SK-N-SH (cell line): ENCODE data around the gene TRPC5OS. TPM values are rescaled to one million over a fixed set of nuclear protein-coding genes. Genes with fewer than 3 reads are reported as not detected.

Experiments used
- CTCF ChIA-PET: fragments of 300-600, 350-600 bp; formaldehyde crosslinking; extraction: SDS; loops from one replicate; lab custom pipeline; 2021; lab: Yijun Ruan, JAX
- POLR2A ChIA-PET: fragments of 350-600 bp; sonication (Branson Sonifier 250); formaldehyde crosslinking; extraction: SDS; loops from one replicate; lab custom pipeline; 2020; ENCODE audit warnings: antibody characterized with exemption, inconsistent platforms; lab: Yijun Ruan, JAX
- DNase-seq: peaks from one replicate; pipeline ENCODE4 v3.0.0; 2012
- H2AFZ ChIP-seq: fragments of 200-600 bp; sonication (generic); 2 replicates; pipeline ENCODE4 v1.8.1; 2016; ENCODE audit warnings: antibody characterized with exemption, mild to moderate bottlenecking, low read depth
- H3F3A ChIP-seq: fragments of 200-600 bp; sonication (generic); replicated peaks from 2 replicates; pipeline ENCODE3; 2016; ENCODE audit warnings: antibody characterized with exemption, mild to moderate bottlenecking; ENCODE audit not compliant: insufficient read depth
- H3K27ac ChIP-seq, 2 experiments: fragments of 200-500 bp in 1 of 2; fragments of 200-600 bp in 1 of 2; sonication (Bioruptor generic) in 1 of 2; sonication (generic), shearing (Covaris generic) in 1 of 2; 2 replicates each; pipeline versions ENCODE4 v1.5.1 to v1.6.1; 2014 to 2016; ENCODE audit warnings: low read depth in 2 of 2, inconsistent platforms in 1 of 2, low read length in 1 of 2, mild to moderate bottlenecking in 1 of 2, mixed read lengths in 1 of 2
- H3K27me3 ChIP-seq: fragments of 200-600 bp; sonication (generic), shearing (Covaris generic); 2 replicates; pipeline ENCODE4 v1.6.1; 2016; ENCODE audit warnings: mixed run types; ENCODE audit not compliant: insufficient read depth
- H3K36me3 ChIP-seq, 2 experiments: fragments of 200-500 bp in 1 of 2; fragments of 200-600 bp in 1 of 2; sonication (Bioruptor generic) in 1 of 2; sonication (generic) in 1 of 2; replicated peaks in 1 of 2; 2 replicates each; pipeline versions ENCODE3 to v1.5.1; 2014 to 2016; ENCODE audit warnings: low read length in 1 of 2, mild to moderate bottlenecking in 1 of 2; ENCODE audit not compliant: insufficient read depth in 2 of 2, control insufficient read depth in 1 of 2
- H3K4me1 ChIP-seq, 2 experiments: fragments of 200-500 bp in 1 of 2; fragments of 200-600 bp in 1 of 2; sonication (Bioruptor generic) in 1 of 2; sonication (generic), shearing (Covaris generic) in 1 of 2; 2 replicates each; pipeline versions ENCODE4 v1.5.1 to v1.6.1; 2014 to 2016; ENCODE audit warnings: low read depth in 1 of 2, low read length in 1 of 2, mixed run types in 1 of 2; ENCODE audit not compliant: insufficient read depth in 2 of 2, control insufficient read depth in 1 of 2
- H3K4me2 ChIP-seq: fragments of 200-600 bp; sonication (generic), shearing (Covaris generic); 2 replicates; pipeline ENCODE4 v1.6.1; 2017; ENCODE audit warnings: mixed run types
- H3K4me3 ChIP-seq, 2 experiments: fragments of 200-500 bp in 1 of 2; fragments of 200-600 bp in 1 of 2; sonication (Bioruptor generic) in 1 of 2; sonication (generic), shearing (Covaris generic) in 1 of 2; 2 replicates each; pipeline versions ENCODE4 v1.5.1 to v1.8.1; 2014 to 2016; ENCODE audit warnings: low read depth in 2 of 2, inconsistent platforms in 1 of 2, low read length in 1 of 2, mild to moderate bottlenecking in 1 of 2, mixed read lengths in 1 of 2, moderate library complexity in 1 of 2
- H3K79me2 ChIP-seq: fragments of 200-600 bp; sonication (generic); 2 replicates; pipeline ENCODE4 v1.8.1; 2017; ENCODE audit warnings: mild to moderate bottlenecking; ENCODE audit not compliant: insufficient read depth
- H3K9ac ChIP-seq: fragments of 200-600 bp; sonication (generic); 2 replicates; pipeline ENCODE4 v1.6.1; 2017; ENCODE audit warnings: mixed run types
- H3K9me2 ChIP-seq: fragments of 200-600 bp; sonication (generic); 2 replicates; pipeline ENCODE4 v1.6.1; 2017; ENCODE audit warnings: mixed run types
- H3K9me3 ChIP-seq: fragments of 200-600 bp; sonication (generic); 2 replicates; pipeline ENCODE4 v1.6.1; 2017; ENCODE audit warnings: mixed run types, mild to moderate bottlenecking, moderate library complexity
- H4K20me1 ChIP-seq: fragments of 200-600 bp; sonication (generic); 2 replicates; pipeline ENCODE4 v1.6.1; 2017; ENCODE audit warnings: mild to moderate bottlenecking, mixed run types; ENCODE audit not compliant: insufficient read depth
- ELF1 ChIP-seq: IDR thresholded peaks from 2 replicates; pipeline ENCODE4 v1.4.0; 2012
- EZH2phosphoT487 ChIP-seq: fragments of 200-600 bp; sonication (generic); IDR thresholded peaks from 2 replicates; pipeline ENCODE4 v1.6.1; 2017; ENCODE audit warnings: low read depth, mixed run types, mild to moderate bottlenecking, antibody characterized with exemption, moderate library complexity, borderline replicate concordance
- FOXJ3 ChIP-seq: sonication (generic); formaldehyde crosslinking; IDR thresholded peaks from 2 replicates; pipeline ENCODE4 v1.5.1; 2020; ENCODE audit warnings: mild to moderate bottlenecking, missing genetic modification reagents
- GATA2 ChIP-seq: sonication (generic); formaldehyde crosslinking; IDR thresholded peaks from 2 replicates; pipeline ENCODE4 v1.5.0; 2020; ENCODE audit warnings: mild to moderate bottlenecking, missing genetic modification reagents
- IRF3 ChIP-seq: fragments of 150-350 bp; IDR thresholded peaks from 2 replicates; pipeline ENCODE4 v1.6.1; 2016; ENCODE audit warnings: mild to moderate bottlenecking, low read depth, low read length
- JUND ChIP-seq: IDR thresholded peaks from 2 replicates; pipeline ENCODE4 v1.4.0; 2012
- MEF2A ChIP-seq: IDR thresholded peaks from 2 replicates; pipeline ENCODE4 v1.4.0; 2012; ENCODE audit warnings: low read depth, borderline replicate concordance
- PBX3 ChIP-seq: IDR thresholded peaks from 2 replicates; pipeline ENCODE4; 2012
- RCOR1 ChIP-seq: fragments of 150-350 bp; IDR thresholded peaks from 2 replicates; pipeline ENCODE4 v1.6.1; 2017; ENCODE audit warnings: antibody characterized with exemption, low read length
- SIN3A ChIP-seq: IDR thresholded peaks from 2 replicates; pipeline ENCODE4 v1.6.1; 2012; ENCODE audit warnings: low read depth, mild to moderate bottlenecking, low read length, moderate library complexity, borderline replicate concordance
- SMC3 ChIP-seq: IDR thresholded peaks from 2 replicates; pipeline ENCODE4 v1.6.1; 2012; ENCODE audit warnings: low read depth, low read length, improper control_type of control experiment
- TAF1 ChIP-seq: IDR thresholded peaks from 2 replicates; pipeline ENCODE4 v1.6.1; 2012; ENCODE audit warnings: low read depth, mild to moderate bottlenecking, low read length, moderate library complexity, borderline replicate concordance
- TCF12 ChIP-seq: IDR thresholded peaks from 2 replicates; pipeline ENCODE4 v1.4.0; 2012
- USF1 ChIP-seq: IDR thresholded peaks from 2 replicates; pipeline ENCODE4 v1.4.0; 2012; ENCODE audit warnings: low read depth, borderline replicate concordance
- YY1 ChIP-seq: IDR thresholded peaks from 2 replicates; pipeline ENCODE4 v1.4.0; 2012; ENCODE audit warnings: low read depth, mild to moderate bottlenecking
- WGBS: methylation state at CpG from one replicate; pipeline ENCODE4 v1.1.6; 2017; ENCODE audit warnings: low lambda C conversion rate; 5-methylcytosine and 5-hydroxymethylcytosine counted together
- polyA plus RNA-seq, 3 experiments: library from polyadenylated mRNA; depleted of rRNA; stranded (reverse); fragments of >200 nt; gene quantifications; 2 replicates each; pipeline ENCODE4 v1.2.3, GENCODE V29; 2012

TRPC5OS gene
- polyA plus RNA-seq, 1 of the 3 experiments (the other 2 are of a cell fraction): not detected

GRCh38 chrX:111896148-111896547 is 20.2 kb downstream of the TRPC5OS start:
- ChIA-PET CTCF (interaction anchor here (0.5 to 0.7 kb wide), 2 partner anchors 9 to 106 kb away, joined by 4 read pairs; no protein-coding TSS in a partner anchor), POLR2A (no interaction called here)
- H3K9me2 ChIP-seq: no peaks in the 10 kb centered on the region
- peaks cover 5% of the 10 kb centered on the region; the same call in 1 of the 2 replicates for H3K27me3 ChIP-seq
- H3K9me3 ChIP-seq: no peaks in the 10 kb centered on the region
- no peak overlapping the region for H2AFZ ChIP-seq
- no peaks in the 10 kb centered on the region for H3K4me1 ChIP-seq
- no peaks in the 10 kb centered on the region for H4K20me1 ChIP-seq
- no peak overlapping the region for H3K9ac ChIP-seq
- no peaks in the 10 kb centered on the region for H3F3A ChIP-seq
- TF ChIP-seq JUND: no peak
- TF ChIP-seq TCF12: no peak
- no peak for TF ChIP-seq TAF1
- TF ChIP-seq SIN3A: no peak
- TF ChIP-seq IRF3: no peak
- TF ChIP-seq EZH2phosphoT487: no peak
- no peak for TF ChIP-seq SMC3
- TF ChIP-seq GATA2 (CRISPR knock-in tag): no peak
- TF ChIP-seq YY1: no peak
- TF ChIP-seq FOXJ3 (CRISPR knock-in tag): no peak
- no peak for TF ChIP-seq ELF1
- no peak for DNase-seq
- no peaks in the 10 kb centered on the region for H3K79me2 ChIP-seq
- H3K36me3 ChIP-seq: no peaks in the 10 kb centered on the region
- WGBS: 29% methylated on average over 7 of the region's 7 CpGs
- H3K27ac ChIP-seq: no peak overlapping the region
- no peak overlapping the region for H3K4me2 ChIP-seq
- no peak overlapping the region for H3K4me3 ChIP-seq

GRCh38 chrX:111914398-111915090 is 38.6 kb downstream of the TRPC5OS start:
- 31% methylated on average over 7 of the region's 7 CpGs for WGBS
- POLR2A ChIA-PET: no interaction called here
- Histone ChIP-seq H3K79me2 (no peaks in the 10 kb centered on the region), H3K9ac (no peak overlapping the region), H3K27ac (no peak overlapping the region), H4K20me1 (no peaks in the 10 kb centered on the region), H3F3A (no peaks in the 10 kb centered on the region), H3K36me3 (no peaks in the 10 kb centered on the region), H3K9me2 (no peaks in the 10 kb centered on the region), H2AFZ (no peak overlapping the region), H3K27me3 (peaks cover 5% of the 10 kb centered on the region; the same call in 1 of the 2 replicates), H3K4me3 (no peak overlapping the region), H3K9me3 (no peaks in the 10 kb centered on the region), H3K4me1 (no peaks in the 10 kb centered on the region), H3K4me2 (no peak overlapping the region)
- DNase-seq: no peak
- CTCF ChIA-PET: no interaction called here
- TF ChIP-seq USF1 (no peak), RCOR1 (no peak), MEF2A (no peak), PBX3 (no peak), YY1 (no peak)
- TF ChIP-seq, all 33 proteins: peak for 0
